NCI-H510A treated with DMSO at 0.1 percent for 48 hours (cell line): Measurements from ENCODE around the gene CDH16.
A peak's percentile ranks its signal among the peaks of the same experiment; 100 is the strongest.
"Not testable (repeated sequence)": the region's sequence is repeated elsewhere in the genome, so short reads cannot be mapped to it uniquely, and the experiment has no call there.

Source experiments
- DNase-seq: peaks from one replicate; lab custom pipeline; 2025; lab: John Stamatoyannopoulos, UW

CDH16 gene

GRCh38 chr16:66946974-66947301 is 28.3 kb upstream of the CDH16 start:
- DNase-seq = no peak

- DNase-seq = no peak
These were observed 27.9 kb upstream of the CDH16 start for GRCh38 chr16:66946541-66946940.

- DNase-seq = no peak
These were observed 27.3 kb upstream of the CDH16 start for GRCh38 chr16:66945939-66946338.

- DNase-seq = not testable (repeated sequence)
These were observed 26.3 kb upstream of the CDH16 start for GRCh38 chr16:66944971-66945370.

GRCh38 chr16:66944054-66944441 is 25.4 kb upstream of the CDH16 start:
- DNase-seq = no peak

GRCh38 chr16:66943426-66944053 is 24.9 kb upstream of the CDH16 start:
- no peak for DNase-seq

- DNase-seq = no peak
These were observed 24.3 kb upstream of the CDH16 start for GRCh38 chr16:66942981-66943380.

GRCh38 chr16:66940236-66940635 is 21.6 kb upstream of the CDH16 start:
- no peak for DNase-seq

GRCh38 chr16:66939366-66939765 is 20.7 kb upstream of the CDH16 start:
- DNase-seq = no peak

GRCh38 chr16:66937725-66938337 is 19.1 kb upstream of the CDH16 start:
- no peak for DNase-seq

GRCh38 chr16:66936889-66937554 is 18.3 kb upstream of the CDH16 start:
- DNase-seq = no peak

- DNase-seq = no peak
These were observed 17.8 kb upstream of the CDH16 start for GRCh38 chr16:66936462-66936861.

GRCh38 chr16:66935314-66936011 is 16.8 kb upstream of the CDH16 start, which contains the start of gene CES2:
CES2 (plus strand) TSS chr16:66935516; CDS start chr16:66935636, 120 bp downstream.
- DNase-seq = no peak

- not testable (repeated sequence) for DNase-seq
These were observed 16.2 kb upstream of the CDH16 start for GRCh38 chr16:66934839-66935313.

GRCh38 chr16:66934138-66934838 is 15.6 kb upstream of the CDH16 start, which contains the start of gene CIAO2B:
CIAO2B (minus strand) TSS chr16:66934402; CDS start chr16:66934364, 38 bp downstream.
- DNase-seq = peak; percentile 35

- DNase-seq = no peak
These were observed 15.1 kb upstream of the CDH16 start for GRCh38 chr16:66933776-66934137.

- no peak for DNase-seq
These were observed 13.4 kb upstream of the CDH16 start for GRCh38 chr16:66932076-66932475.

GRCh38 chr16:66931665-66932064 is 13.0 kb upstream of the CDH16 start:
- DNase-seq = no peak

- no peak for DNase-seq
These were observed 11.5 kb upstream of the CDH16 start for GRCh38 chr16:66930189-66930588.

- no peak for DNase-seq
These were observed 10.2 kb upstream of the CDH16 start for GRCh38 chr16:66928702-66929388.

GRCh38 chr16:66927918-66928649 is 9.4 kb upstream of the CDH16 start:
- no peak for DNase-seq
